H1 (cell line): Measurements from ENCODE around the gene CLBA1. TPM values are rescaled to one million over a fixed set of nuclear protein-coding genes. Genes with fewer than 3 reads are reported as not detected.

ENCODE experiments used
- CTCF ChIA-PET: fragments of 300-600 bp; sonication (Branson Sonifier 250); formaldehyde crosslinking; loops from one replicate; lab custom pipeline; 2021; ENCODE audit not compliant: partially characterized antibody; lab: Charles Lee
- POLR2A ChIA-PET: fragments of 300-600 bp; sonication (Branson Sonifier 250); formaldehyde crosslinking; loops from one replicate; lab custom pipeline; 2021; ENCODE audit warnings: inconsistent platforms; ENCODE audit not compliant: partially characterized antibody; lab: Charles Lee
- DNase-seq, 2 experiments: peaks; one replicate each; pipeline versions ENCODE4 v3.0.0 to v3.0.0-alpha.2; 2010 to 2022; ENCODE audit warnings: low spot score in 2 of 2, low read depth in 1 of 2, mixed read lengths in 1 of 2
- FAIRE-seq: peaks from 2 replicates; lab custom pipeline; 2011; peaks lifted over from hg19 to GRCh38; lab: Jason Lieb, UNC
- H2AFZ ChIP-seq: 2 replicates; pipeline ENCODE4 v1.8.1; 2012; ENCODE audit warnings: low read length, inconsistent platforms
- H2AK5ac ChIP-seq: 2 replicates; pipeline ENCODE4 v1.6.1; 2013; ENCODE audit warnings: low read depth, low read length
- H2BK120ac ChIP-seq: replicated peaks from 2 replicates; pipeline ENCODE3; 2013; ENCODE audit warnings: low read depth, low read length, inconsistent platforms
- H2BK12ac ChIP-seq: 2 replicates; pipeline ENCODE4 v1.6.1; 2013; ENCODE audit warnings: low read depth, low read length
- H2BK15ac ChIP-seq: 2 replicates; pipeline ENCODE4 v1.6.1; 2013; ENCODE audit warnings: low read length
- H2BK20ac ChIP-seq: 2 replicates; pipeline ENCODE4 v1.6.1; 2013; ENCODE audit warnings: low read length
- H2BK5ac ChIP-seq: 2 replicates; pipeline ENCODE4 v1.6.1; 2013; ENCODE audit warnings: low read depth, low read length
- H3K14ac ChIP-seq: 2 replicates; pipeline ENCODE4 v1.6.1; 2013; ENCODE audit warnings: inconsistent platforms; ENCODE audit not compliant: insufficient read length
- H3K18ac ChIP-seq: 2 replicates; pipeline ENCODE4 v1.6.1; 2013; ENCODE audit warnings: low read length; ENCODE audit errors: extremely low read depth
- H3K23ac ChIP-seq: 2 replicates; pipeline ENCODE4 v1.6.1; 2013; ENCODE audit warnings: inconsistent platforms; ENCODE audit not compliant: insufficient read length
- H3K23me2 ChIP-seq: 2 replicates; pipeline ENCODE4 v1.6.1; 2013; ENCODE audit warnings: low read depth, low read length
- H3K27ac ChIP-seq: 2 replicates; pipeline ENCODE4 v1.6.1; 2011; ENCODE audit warnings: low read depth, low read length, inconsistent platforms
- H3K27me3 ChIP-seq, 4 experiments: replicated peaks in 1 of 4; 1 replicate in 1 of 4; 2 replicates in 3 of 4; pipeline versions ENCODE4 v1.6.1 to v1.8.1; 2011 to 2013; ENCODE audit warnings: low read length in 3 of 4, mild to moderate bottlenecking in 3 of 4, inconsistent platforms in 2 of 4, mixed read lengths in 2 of 4, moderate library complexity in 1 of 4; ENCODE audit not compliant: control insufficient read depth in 3 of 4, insufficient read depth in 3 of 4; ENCODE audit errors: extremely low read depth in 1 of 4
- H3K36me3 ChIP-seq, 4 experiments: 2 replicates each; pipeline versions ENCODE4 v1.6.1 to v1.8.1; 2011 to 2013; ENCODE audit warnings: mild to moderate bottlenecking in 4 of 4, low read length in 3 of 4, moderate library complexity in 2 of 4, control low read depth in 1 of 4, inconsistent platforms in 1 of 4; ENCODE audit not compliant: insufficient read depth in 4 of 4, control insufficient read depth in 2 of 4
- H3K4ac ChIP-seq: replicated peaks from 2 replicates; pipeline ENCODE3; 2013; ENCODE audit warnings: low read length, low read depth, mixed read lengths, inconsistent platforms; ENCODE audit not compliant: insufficient read length
- H3K4me1 ChIP-seq, 4 experiments: replicated peaks in 1 of 4; 1 replicate in 1 of 4; 2 replicates in 3 of 4; pipeline versions ENCODE4 v1.6.1 to v1.8.1; 2011 to 2013; ENCODE audit warnings: low read length in 3 of 4, inconsistent platforms in 2 of 4, mixed read lengths in 1 of 4; ENCODE audit not compliant: insufficient read depth in 4 of 4, control insufficient read depth in 3 of 4
- H3K4me2 ChIP-seq, 2 experiments: 2 replicates each; pipeline versions ENCODE4 v1.6.1 to v1.8.1; 2011 to 2013; ENCODE audit warnings: low read depth in 2 of 2, low read length in 2 of 2, control low read depth in 1 of 2, inconsistent platforms in 1 of 2, mild to moderate bottlenecking in 1 of 2; ENCODE audit not compliant: insufficient read depth in 1 of 2
- H3K4me3 ChIP-seq, 4 experiments: fragments of 200-600, 300-600 bp in 1 of 4; sonication (generic), shearing (Covaris generic), sonication (Bioruptor Twin) in 1 of 4; 2 replicates each; pipeline versions ENCODE4 v1.5.1 to v1.8.1; 2011 to 2016; ENCODE audit warnings: low read length in 4 of 4, low read depth in 3 of 4, control low read depth in 2 of 4, inconsistent platforms in 2 of 4, mild to moderate bottlenecking in 2 of 4, mixed read lengths in 1 of 4, moderate library complexity in 1 of 4; ENCODE audit not compliant: insufficient read depth in 2 of 4; ENCODE audit errors: extremely low read depth in 1 of 4
- H3K56ac ChIP-seq: replicated peaks from 2 replicates; pipeline ENCODE3; 2013; ENCODE audit warnings: low read depth, mild to moderate bottlenecking, mixed read lengths, low read length, inconsistent platforms; ENCODE audit not compliant: insufficient read length
- H3K79me1 ChIP-seq: 2 replicates; pipeline ENCODE4 v1.6.1; 2013; ENCODE audit warnings: low read depth, low read length, control low read depth
- H3K79me2 ChIP-seq, 2 experiments: 2 replicates each; pipeline versions ENCODE4 v1.6.1 to v1.8.1; 2012 to 2013; ENCODE audit warnings: low read length in 2 of 2, mild to moderate bottlenecking in 2 of 2, inconsistent platforms in 1 of 2; ENCODE audit not compliant: insufficient read depth in 2 of 2, control insufficient read depth in 1 of 2
- H3K9ac ChIP-seq, 4 experiments: replicated peaks in 1 of 4; 1 replicate in 1 of 4; 2 replicates in 3 of 4; pipeline versions ENCODE4 v1.6.1 to v1.8.1; 2011 to 2013; ENCODE audit warnings: low read depth in 3 of 4, low read length in 3 of 4, control low read depth in 2 of 4, mild to moderate bottlenecking in 2 of 4, moderate library complexity in 2 of 4, inconsistent platforms in 1 of 4; ENCODE audit errors: extremely low read depth in 1 of 4
- H3K9me3 ChIP-seq, 2 experiments: 2 replicates each; pipeline versions ENCODE4 v1.6.1 to v1.8.1; 2012 to 2013; ENCODE audit warnings: mild to moderate bottlenecking in 2 of 2, moderate library complexity in 2 of 2, control low read depth in 1 of 2, inconsistent platforms in 1 of 2, low read depth in 1 of 2, low read length in 1 of 2, mixed read lengths in 1 of 2; ENCODE audit not compliant: insufficient read depth in 2 of 2
- H4K20me1 ChIP-seq, 2 experiments: replicated peaks in 1 of 2; 2 replicates each; pipeline versions ENCODE3 to v1.8.1; 2011 to 2013; ENCODE audit warnings: inconsistent platforms in 2 of 2, low read length in 2 of 2, mild to moderate bottlenecking in 1 of 2; ENCODE audit not compliant: insufficient read depth in 2 of 2, control insufficient read depth in 1 of 2
- H4K5ac ChIP-seq: 2 replicates; pipeline ENCODE4 v1.6.1; 2013; ENCODE audit warnings: low read length, low read depth, mixed read lengths, inconsistent platforms; ENCODE audit not compliant: insufficient read length
- H4K8ac ChIP-seq: 2 replicates; pipeline ENCODE4 v1.8.0; 2013; ENCODE audit warnings: mild to moderate bottlenecking, moderate library complexity, low read length, inconsistent platforms; ENCODE audit not compliant: insufficient read depth; ENCODE audit errors: extremely low read depth
- H4K91ac ChIP-seq: replicated peaks from 2 replicates; pipeline ENCODE3; 2013; ENCODE audit warnings: low read length, mixed read lengths, inconsistent platforms; ENCODE audit not compliant: insufficient read length
- BACH1 ChIP-seq: IDR thresholded peaks from 2 replicates; pipeline ENCODE4 v1.6.1; 2012; ENCODE audit warnings: low read length, improper control_type of control experiment
- CHD2 ChIP-seq: IDR thresholded peaks from 2 replicates; pipeline ENCODE4 v1.6.1; 2012; ENCODE audit warnings: low read length, improper control_type of control experiment
- JUND ChIP-seq: IDR thresholded peaks from 2 replicates; pipeline ENCODE4 v1.6.1; 2011; ENCODE audit warnings: mild to moderate bottlenecking, improper control_type of control experiment, low read length
- KDM4A ChIP-seq: IDR thresholded peaks from one replicate; pipeline ENCODE4 v1.7.1; 2012; ENCODE audit warnings: low read depth, mild to moderate bottlenecking, moderate library complexity, low read length, inconsistent platforms; ENCODE audit not compliant: severe bottlenecking
- RBBP5 ChIP-seq: IDR thresholded peaks from 2 replicates; pipeline ENCODE4 v1.7.1; 2012; ENCODE audit warnings: low read depth, mild to moderate bottlenecking, inconsistent platforms, low read length, moderate library complexity, borderline replicate concordance
- WGBS, 2 experiments: shearing (Covaris generic) in 1 of 2; methylation state at CpG; one replicate each; pipeline versions ENCODE4 v1.1.6 to v1.1.7; 2013 to 2015; ENCODE audit warnings: low lambda C conversion rate in 2 of 2, mixed read lengths in 2 of 2, inconsistent platforms in 1 of 2, low coverage in 1 of 2, missing lambda C conversion rate in 1 of 2; ENCODE audit not compliant: insufficient replicate concordance in 2 of 2, insufficient coverage in 1 of 2, insufficient read length in 1 of 2; ENCODE audit errors: extremely low coverage in 1 of 2, missing lambda C conversion rate in 1 of 2; 5-methylcytosine and 5-hydroxymethylcytosine counted together
- polyA plus RNA-seq, 7 experiments: library from polyadenylated mRNA; depleted of rRNA in 3 of 7; stranded (reverse) in 5 of 7; unstranded in 2 of 7; fragments of >200 nt in 5 of 7; fragments of 200-250 nt in 2 of 7; gene quantifications; 1 replicate in 5 of 7; 2 replicates in 1 of 7; 4 replicates in 1 of 7; pipeline versions ENCODE4 v1.2.1 to v1.2.3, GENCODE V29; 2011 to 2013; ENCODE audit warnings: missing spikeins in 2 of 7, mixed read lengths in 2 of 7
- total RNA-seq: library from RNA; stranded (reverse); fragmentation: NEBNext Ultra II Directional; extraction: Animal tissue kit (Norgen Biotek cat#: 25700); gene quantifications from 2 replicates; pipeline ENCODE4 v1.2.1, GENCODE V29; 2021
- TF ChIP-seq, protein P1 (sequence below): IDR thresholded peaks from 2 replicates; pipeline ENCODE4 v1.6.1; 2012; ENCODE audit warnings: low read length, inconsistent platforms

CLBA1 gene
- total and polyA plus RNA-seq, 2 of the 8 experiments (the other 6 are each of a cell fraction or from before 2014, with no cell fraction given), result 1.6 to 2.4 TPM

DNA sequence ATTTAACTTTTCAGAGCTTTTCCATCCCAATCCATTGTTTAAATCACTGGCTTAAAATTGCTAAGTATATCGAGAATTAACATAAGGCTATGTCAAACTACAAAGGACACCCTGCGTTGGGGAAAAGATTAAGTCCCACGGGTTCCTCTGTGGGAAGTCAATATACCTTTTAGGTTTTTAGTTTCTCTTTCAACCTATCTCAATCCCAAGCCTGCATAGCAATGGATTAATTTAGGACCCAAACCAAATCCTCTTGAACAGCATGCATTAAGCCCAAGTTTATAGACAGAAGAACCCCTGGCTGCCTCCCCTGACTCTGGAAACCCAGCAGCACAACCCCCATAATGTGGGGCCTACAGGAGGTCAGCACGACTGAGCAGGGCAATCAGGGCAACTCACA lies 29.0 kb downstream of the CLBA1 start:
- no peak for TF ChIP-seq BACH1
- TF ChIP-seq, protein P1, sequence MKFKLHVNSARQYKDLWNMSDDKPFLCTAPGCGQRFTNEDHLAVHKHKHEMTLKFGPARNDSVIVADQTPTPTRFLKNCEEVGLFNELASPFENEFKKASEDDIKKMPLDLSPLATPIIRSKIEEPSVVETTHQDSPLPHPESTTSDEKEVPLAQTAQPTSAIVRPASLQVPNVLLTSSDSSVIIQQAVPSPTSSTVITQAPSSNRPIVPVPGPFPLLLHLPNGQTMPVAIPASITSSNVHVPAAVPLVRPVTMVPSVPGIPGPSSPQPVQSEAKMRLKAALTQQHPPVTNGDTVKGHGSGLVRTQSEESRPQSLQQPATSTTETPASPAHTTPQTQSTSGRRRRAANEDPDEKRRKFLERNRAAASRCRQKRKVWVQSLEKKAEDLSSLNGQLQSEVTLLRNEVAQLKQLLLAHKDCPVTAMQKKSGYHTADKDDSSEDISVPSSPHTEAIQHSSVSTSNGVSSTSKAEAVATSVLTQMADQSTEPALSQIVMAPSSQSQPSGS, result no peak
- no peak for TF ChIP-seq KDM4A
- no peak for TF ChIP-seq RBBP5
- TF ChIP-seq JUND, result no peak
- no peak for TF ChIP-seq CHD2
- Histone ChIP-seq H3K79me1 (peaks cover 20% of the 10 kb centered on the region), H3K14ac (no peak overlapping the region), H2AK5ac (0 out of 2 replicates have a peak overlapping the region, but pooled peaks have one; percentile 24), H2BK12ac (no peak overlapping the region), H3K56ac (no peak overlapping the region), H4K20me1 (peaks cover 51 to 75% of the 10 kb centered on the region in 2 experiments), H2BK120ac (no peak overlapping the region), H3K27ac (no peak overlapping the region), H3K9me3 (no peaks in the 10 kb centered on the region), H4K5ac (no peak overlapping the region), H3K4me1 (peaks cover 4 to 17% (median 12%) of the 10 kb centered on the region in 4 experiments; a peak in 6 of 7 replicates), H3K4me2 (peak overlapping the region in 1 of 2 experiments; percentile 54; a peak in 2 of 4 replicates), H2BK20ac (no peak overlapping the region), H3K23me2 (peaks cover 7% of the 10 kb centered on the region; the same call in 1 of the 2 replicates), H3K18ac (no peak overlapping the region), H3K23ac (no peak overlapping the region), H3K79me2 (peaks cover 68 to 90% of the 10 kb centered on the region in 2 experiments), H3K4me3 (no peak overlapping the region), H2AFZ (no peak overlapping the region), H3K27me3 (no peaks in the 10 kb centered on the region), H4K91ac (no peak overlapping the region), H3K36me3 (peaks cover 6 to 35% (median 19%) of the 10 kb centered on the region in 4 experiments; a peak in 7 of 8 replicates), H3K4ac (no peak overlapping the region), H3K9ac (no peak overlapping the region), H4K8ac (no peak overlapping the region), H2BK5ac (no peak overlapping the region), H2BK15ac (no peak overlapping the region)
- ChIA-PET POLR2A (interaction anchor here (1.4 kb wide), 1 partner anchor 19 kb away, joined by 4 read pairs; no protein-coding TSS in a partner anchor), CTCF (interaction anchor here (1.6 to 2.3 kb wide), 4 partner anchors 9 to 140 kb away, joined by 3 to 10 read pairs (median 6); no protein-coding TSS in a partner anchor)
- no peak for FAIRE-seq
- WGBS, 2 experiments, result 75% methylated on average over 4 of the region's 4 CpGs; no CpG with 5 or more reads in 1 of the 2 experiments
- DNase-seq, result no peak
